Stimulated activated CD4-positive, alpha-beta T cell treated with anti-CD3 and anti-CD28 coated beads, Interleukin-15, amount 100 ng/mL, for 1 hour (primary cell): Measurements from ENCODE around the gene BMPR2.
"Not testable (repeated sequence)": the region's sequence is repeated elsewhere in the genome, so short reads cannot be mapped to it uniquely, and the experiment has no call there.

Experiments
- DNase-seq, 2 donors: peaks; one replicate each; pipeline ENCODE4 v3.0.0-alpha.2; 2020; ENCODE audit warnings: low read depth in 1 of 2, low spot score in 1 of 2

Gene BMPR2

DNA sequence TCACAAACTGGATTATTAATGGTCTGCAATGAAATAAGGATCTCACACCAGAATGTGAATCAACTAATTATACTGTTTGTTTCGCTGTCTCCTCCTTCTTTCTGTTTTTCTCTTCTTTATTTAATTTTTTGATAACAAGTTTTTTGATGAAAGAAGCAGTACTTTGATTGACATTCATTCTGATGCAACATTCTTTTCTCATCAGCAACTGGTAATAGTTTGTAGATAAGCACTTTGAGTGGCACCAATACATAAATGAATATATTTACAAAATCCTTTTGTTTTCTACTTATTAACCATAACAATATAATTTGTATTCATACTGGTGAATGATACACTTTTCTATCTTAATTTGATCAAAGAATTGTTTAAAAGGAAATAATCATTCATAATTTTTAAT, 143.3 kb downstream of the BMPR2 start:
- DNase-seq: no peak

DNA sequence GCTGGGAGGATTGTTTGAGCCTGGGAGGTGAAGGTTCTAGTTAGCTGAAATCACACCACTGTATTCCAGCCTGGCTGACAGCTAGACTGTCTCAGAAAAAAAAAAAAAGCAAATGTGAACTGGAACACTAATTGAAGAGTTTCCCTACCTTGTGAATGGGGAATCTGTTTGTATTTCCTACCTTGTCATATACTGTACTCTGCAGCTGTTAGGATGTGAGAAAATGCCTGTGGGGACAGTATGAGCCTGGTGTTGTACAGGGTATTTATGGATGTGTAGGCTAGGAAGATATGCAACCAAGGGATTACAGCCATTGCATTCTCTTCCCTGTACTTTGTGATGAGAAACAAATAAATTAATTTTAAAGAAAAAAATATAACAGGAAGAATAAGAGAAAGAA, 145.3 kb downstream of the BMPR2 start:
- no peak for DNase-seq

DNA sequence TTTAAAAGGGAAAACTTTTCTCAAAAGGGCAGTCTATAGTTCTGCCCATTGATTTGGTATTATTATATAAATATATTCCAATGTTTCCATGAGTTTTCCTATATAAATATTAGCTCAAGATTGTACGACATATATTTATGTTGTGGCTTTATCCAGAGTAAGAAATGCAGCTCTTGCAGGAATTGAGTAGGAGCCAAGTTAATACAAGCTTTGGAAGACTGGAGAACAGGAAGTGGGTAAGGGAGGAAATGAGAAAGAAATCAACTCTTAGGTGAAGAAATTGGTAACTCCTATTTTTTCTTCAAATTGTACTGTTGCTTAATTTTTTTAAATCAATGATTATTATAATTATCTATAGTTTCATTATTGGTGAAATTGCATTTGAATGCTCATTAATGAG, 153.3 kb downstream of the BMPR2 start:
- no peak for DNase-seq

DNA sequence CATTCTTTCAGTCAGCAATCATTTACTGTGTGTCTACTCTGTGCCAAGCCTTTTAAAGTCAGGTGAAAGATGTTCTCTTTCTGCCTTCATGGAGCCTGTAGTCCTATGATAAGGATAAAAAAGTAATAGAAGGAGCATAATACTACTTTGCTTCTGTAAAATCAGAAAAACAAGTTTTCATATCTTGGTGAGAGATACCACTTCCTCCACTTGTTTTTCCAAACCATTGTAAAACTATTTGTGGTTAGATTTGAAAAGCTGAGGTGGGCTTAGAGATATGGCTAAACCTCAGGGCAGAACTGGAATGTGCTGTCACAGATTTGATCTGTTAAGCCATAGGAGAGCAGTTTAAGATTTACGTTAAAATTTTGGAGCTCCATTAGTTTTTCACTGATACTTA, 153.9 kb downstream of the BMPR2 start:
- DNase-seq: no peak

DNA sequence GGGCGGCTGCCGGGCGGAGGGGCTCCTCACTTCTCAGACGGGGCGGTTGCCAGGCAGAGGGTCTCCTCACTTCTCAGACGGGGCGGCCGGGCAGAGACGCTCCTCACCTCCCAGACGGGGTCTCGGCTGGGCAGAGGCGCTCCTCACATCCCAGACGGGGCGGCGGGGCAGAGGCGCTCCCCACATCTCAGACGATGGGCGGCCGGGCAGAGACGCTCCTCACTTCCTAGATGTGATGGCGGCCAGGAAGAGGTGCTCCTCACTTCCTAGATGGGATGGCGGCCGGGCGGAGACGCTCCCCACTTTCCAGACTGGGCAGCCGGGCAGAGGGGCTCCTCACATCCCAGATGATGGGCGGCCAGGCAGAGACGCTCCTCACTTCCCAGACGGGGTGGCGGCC, 159.2 kb downstream of the BMPR2 start:
- not testable (repeated sequence) for DNase-seq

DNA sequence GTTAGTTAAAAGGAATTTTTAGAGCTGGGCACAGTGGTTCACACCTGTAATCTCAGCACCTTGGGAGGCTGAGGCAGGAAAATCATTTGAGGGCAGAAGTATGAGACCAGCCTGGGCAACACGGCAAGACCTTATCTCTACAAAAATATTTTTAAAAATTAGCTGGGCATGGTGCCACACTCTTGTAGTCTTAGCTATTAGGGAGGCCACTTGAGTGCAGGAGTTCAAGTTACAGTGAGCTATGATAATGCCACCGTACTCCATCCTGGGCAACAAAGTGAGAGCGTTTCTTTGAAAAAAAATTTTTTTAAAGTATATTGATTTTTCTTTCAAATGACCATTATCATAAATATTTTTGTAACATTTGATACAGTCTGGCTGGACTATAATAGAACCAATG, 165.0 kb downstream of the BMPR2 start:
- DNase-seq: no peak

DNA sequence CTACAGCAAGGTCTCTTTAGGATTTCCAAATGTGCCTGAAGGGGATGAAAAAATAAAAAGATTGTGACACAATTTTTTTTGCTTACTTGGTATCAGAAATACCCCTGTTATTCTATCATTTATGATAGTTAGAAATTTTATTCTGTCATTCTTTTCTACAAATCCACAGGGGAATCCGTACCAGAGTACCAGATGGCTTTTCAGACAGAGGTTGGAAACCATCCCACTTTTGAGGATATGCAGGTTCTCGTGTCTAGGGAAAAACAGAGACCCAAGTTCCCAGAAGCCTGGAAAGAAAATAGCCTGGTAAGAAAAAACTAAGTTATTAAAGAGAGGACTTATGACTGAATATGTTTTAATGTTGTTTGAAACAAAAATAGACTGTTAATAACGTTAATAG, 166.0 kb downstream of the BMPR2 start:
- DNase-seq: no peak

DNA sequence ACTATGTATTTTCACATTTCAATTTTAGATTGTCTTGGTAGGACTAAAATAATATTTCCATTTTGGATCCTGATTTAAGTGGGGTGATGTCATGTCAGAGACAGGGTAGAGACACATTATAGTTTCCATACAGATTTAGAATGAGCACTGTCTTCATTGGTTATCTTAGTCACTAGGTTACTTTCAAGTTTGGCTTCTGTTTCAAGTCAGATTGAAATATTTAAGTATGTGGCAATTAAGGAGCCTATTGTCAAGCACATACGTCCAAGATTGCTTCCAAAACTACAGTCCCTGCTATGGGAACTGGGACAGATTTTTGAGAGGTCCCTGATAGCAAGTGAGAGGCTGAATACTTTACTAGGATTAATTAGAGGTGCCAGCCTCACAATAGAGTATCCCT, 169.4 kb downstream of the BMPR2 start:
- no peak for DNase-seq

DNA sequence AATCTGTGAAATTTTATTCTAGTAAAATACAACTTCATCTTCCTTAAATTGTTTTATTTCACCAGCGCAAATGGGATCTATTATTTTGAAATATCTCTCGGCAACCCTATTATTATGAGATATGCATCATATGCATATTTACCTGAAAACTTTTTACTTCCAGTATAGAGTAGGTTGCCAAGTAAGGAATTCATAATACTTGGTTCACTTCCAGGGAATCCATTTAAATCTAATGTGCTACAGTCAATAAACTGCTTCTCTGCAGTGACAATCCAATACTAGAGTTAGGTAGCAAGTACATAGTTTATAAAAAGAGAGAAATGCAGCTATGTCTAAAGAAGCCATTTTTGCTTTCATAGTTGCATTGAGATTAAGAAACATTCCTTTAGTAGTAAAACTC, 169.8 kb downstream of the BMPR2 start:
- DNase-seq: no peak

DNA sequence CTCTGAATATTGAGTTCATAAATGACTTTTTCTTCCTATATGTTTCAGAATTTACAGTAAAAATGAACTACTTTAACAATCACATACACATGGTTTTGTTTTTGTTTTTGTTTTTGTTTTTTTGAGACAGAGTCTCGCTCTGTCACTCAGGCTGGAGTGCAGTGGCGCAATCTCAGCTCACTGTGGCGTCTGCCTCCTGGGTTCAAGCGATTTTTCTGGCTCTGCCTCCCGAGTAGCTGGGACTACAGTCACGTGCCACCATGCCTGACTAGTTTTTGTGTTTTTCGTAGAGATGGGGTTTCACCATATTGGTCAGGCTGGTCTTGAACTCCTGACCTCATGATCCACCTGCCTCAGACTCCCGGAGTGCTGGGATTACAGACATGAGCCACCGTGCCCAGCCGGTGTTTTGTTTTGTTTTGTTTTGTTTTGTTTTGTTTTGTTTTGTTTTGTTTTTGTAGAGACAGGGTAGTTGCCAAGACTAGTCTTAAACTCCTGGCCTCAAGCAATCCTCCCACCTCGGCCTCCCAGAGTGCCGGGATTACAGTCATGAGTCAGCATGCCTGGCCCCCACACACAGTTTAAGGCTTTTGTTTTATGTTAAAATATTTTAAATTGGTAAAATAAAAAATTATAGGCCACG, 170.5 kb downstream of the BMPR2 start:
- not testable (repeated sequence) for DNase-seq

DNA sequence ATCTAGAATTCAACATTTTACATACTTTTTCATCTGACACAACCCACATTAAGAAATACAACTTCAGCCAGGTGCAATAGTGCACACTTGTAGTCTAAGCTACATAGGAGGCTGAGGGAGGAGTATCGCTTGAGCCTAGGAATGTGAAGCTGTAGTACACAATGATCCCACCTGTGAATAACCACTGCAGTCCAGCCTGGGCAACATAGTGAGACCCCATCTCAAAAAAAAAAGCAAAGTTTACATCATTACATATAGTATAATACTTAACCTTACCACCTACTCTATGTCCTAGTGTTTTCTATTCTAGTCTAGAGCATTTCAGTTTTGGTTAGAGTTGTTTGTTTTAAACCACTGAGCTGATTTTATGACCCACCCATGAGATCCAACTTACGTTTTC, 172.1 kb downstream of the BMPR2 start:
- no peak for DNase-seq

DNA sequence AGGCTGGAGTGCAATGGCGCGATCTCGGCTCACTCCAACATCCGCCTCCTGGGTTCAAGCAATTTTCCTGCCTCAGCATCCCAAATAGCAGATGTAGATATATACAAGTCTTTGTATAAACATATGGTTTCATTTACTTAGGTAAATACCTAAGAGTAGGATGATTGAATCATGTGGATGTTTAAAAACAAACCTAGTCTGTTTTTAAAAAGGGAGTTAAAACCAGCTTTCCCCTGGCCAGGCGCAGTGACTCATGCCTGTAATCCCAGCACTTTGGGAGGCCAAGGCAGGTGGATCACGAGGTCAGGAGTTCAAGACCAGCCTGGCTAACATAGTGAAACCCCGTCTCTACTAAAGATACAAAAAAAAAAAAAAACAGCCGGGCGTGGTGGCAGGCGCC, 174.9 kb downstream of the BMPR2 start:
- DNase-seq: not testable (repeated sequence)

DNA sequence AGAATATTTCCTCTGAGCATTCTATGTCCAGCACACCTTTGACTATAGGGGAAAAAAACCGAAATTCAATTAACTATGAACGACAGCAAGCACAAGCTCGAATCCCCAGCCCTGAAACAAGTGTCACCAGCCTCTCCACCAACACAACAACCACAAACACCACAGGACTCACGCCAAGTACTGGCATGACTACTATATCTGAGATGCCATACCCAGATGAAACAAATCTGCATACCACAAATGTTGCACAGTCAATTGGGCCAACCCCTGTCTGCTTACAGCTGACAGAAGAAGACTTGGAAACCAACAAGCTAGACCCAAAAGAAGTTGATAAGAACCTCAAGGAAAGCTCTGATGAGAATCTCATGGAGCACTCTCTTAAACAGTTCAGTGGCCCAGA, 179.2 kb downstream of the BMPR2 start:
- no peak for DNase-seq

DNA sequence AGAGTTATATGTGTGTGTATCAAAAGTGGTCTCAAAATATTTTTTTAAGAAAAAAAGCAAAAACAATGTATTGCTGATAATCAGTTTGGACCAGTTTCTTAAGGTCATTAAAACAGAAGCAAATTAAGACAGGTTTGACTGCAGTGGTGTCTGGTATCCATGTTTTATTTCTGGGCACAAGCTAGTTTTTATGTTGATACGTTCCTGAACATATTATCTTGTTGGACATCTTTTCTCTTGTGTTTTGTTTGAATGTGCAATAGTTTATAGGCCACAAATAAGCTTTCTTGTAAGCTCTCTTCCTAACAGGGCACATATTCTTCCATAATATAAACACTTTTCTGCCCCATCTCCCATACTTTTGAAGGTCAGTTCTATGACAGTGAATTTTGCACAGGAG, 184.1 kb downstream of the BMPR2 start:
- no peak for DNase-seq

DNA sequence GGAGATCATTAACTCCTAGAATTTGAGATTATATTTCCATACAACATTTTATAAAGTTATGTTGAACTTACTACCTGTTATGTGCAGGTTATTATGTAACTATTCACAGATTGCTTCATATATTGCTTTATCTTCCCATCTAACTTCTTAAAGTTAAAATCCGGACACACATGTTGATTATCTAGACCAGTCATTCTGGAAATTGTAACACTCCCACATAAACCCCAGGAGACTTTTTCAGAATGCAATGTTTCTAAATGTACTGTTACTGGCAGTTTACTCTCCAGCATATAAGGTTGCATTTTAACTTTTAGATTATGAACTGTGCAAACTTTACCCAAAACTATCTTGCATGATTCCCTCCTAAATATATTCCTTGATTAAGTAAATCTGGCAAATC, 188.1 kb downstream of the BMPR2 start:
- DNase-seq: no peak

DNA sequence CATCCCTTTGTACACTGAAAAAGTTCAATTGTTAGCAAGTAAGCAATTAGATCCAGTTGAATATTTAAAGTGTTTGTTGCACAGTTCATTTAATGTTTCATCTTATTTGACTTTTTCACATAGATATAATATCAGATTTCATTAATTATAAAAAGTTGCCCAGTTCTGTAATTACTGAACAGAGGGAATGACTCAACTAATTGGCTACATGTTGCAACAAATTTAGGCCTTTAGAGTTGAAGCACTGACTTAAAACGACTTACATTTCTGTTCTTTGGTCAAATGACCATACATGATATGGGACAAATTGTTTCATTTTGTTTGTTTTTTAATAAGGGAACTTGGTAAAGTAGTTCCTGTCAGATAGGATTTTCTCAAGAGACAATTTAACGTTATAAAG, 190.2 kb downstream of the BMPR2 start:
- DNase-seq: no peak

DNA sequence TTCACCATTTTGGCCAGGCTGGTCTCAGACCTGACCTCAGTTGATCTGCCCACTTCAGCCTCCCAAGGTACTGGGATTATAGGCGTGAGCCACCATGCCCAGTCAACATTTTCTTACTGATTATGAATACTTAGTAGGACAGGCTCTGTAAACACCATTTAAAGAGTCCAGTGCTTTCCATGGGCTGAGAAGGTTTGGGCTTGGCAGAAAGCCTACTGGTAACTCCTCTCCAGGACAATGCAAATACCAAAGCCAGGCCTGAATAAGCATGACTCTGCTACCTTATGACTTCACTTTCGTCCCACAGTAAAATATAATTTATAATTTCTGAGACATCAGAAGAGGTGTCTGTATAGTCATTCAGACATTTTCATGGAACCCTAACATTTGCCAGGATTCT, 198.4 kb downstream of the BMPR2 start:
- DNase-seq: no peak

DNA sequence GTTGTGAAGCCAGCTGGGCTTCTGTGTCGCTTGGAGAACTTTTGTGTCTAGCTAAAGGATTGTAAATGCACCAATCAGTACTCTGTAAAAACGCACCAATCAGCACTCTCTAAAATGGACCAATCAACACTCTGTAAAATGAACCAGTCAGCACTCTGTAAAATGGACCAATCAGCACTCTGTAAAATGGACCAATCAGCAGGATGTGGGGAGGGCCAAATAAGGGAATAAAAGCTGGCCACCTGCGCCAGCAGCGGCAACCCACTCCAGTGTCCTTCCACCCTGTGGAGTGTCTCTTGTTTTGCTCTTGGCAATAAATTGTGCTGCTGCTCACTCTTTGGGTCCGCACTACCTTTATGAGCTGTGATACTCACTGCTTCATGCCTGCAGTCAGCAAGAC, 199.1 kb downstream of the BMPR2 start:
- DNase-seq: not testable (repeated sequence)

DNA sequence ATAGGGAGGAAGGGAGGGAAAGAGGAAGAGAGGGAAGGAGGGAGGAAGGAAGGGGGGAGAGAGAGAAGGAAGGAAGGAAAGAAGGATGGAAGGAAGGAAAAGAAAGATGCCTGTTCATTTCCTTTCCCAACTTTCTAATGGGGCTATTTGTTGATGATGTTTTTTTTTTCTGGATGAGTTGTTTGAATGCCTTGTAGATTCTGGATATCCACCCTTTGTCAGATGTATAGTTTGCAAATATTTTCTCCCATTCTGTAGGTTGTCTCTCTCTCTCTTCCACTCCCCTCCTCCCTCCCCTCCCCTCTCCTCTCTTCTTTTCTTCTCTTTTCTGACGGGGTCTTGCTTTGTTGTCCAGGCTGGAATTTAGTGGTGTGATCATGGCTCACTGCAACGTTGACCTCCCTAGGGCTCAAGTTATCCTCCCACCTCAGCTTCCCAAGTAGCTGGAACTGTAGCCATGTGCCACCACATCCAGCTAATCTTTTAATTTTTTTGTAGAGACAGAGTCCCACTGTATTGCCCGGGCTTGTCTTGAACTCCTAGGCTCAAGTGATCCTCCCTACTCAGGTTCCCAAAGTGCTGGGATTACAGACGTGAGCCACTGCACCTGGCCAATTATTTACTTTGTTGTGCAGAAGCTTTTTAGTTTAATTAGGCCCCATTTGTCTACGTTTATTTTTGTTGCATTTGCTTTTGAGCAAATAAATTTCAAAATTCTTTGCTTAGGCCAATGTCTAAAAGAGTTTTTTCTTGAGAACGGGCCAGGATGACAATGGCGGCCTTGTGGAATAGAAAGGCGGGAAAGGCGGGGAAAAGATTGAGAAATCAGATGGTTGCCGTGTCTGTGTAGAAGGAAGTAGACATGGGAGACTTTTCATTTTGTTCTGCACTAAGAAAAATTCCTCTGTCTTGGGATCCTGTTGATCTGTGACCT, 201.4 kb downstream of the BMPR2 start:
- no peak for DNase-seq

DNA sequence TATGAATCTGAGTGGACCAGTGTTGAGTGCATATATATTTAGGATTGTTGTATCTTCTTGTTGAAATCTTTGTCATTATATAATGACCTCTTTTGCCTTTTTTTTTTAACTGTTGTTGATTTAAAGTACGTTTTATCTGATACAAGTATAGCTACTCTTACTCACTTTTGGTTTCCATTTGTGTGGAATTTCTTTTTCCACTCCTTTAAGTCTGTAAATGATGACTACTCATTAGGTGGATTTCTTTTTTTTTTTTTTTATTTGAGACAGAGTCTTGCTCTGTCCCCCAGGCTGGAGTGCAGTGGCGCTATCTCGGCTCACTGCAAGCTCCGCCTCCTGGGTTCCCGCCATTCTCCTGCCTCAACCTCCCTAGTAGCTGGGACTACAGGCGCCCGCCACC, 206.7 kb downstream of the BMPR2 start:
- DNase-seq: not testable (repeated sequence)

DNA sequence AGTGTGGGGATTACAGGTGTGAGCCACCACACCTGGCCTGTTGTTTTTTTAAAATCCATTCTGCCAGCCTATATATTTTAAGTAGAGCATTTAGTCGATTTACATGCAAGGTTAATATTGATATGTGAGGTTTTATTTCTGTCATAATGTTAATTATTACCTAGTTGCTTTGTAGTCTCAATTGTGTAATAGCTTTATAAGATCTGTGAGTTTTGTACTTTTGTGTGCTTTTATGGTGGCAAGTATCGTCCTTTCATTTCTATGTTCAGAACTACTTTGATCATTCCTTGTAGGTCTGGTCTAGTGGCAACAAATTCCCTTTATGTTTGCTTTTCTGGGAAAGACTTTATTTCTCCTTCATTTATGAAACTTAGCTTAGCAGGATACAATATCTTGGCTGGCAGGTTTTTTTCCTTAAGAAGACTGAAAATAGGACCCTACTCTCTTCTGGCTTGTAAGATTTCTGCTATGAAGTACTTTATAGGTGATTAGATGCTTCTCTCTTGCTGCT, 207.6 kb downstream of the BMPR2 start:
- DNase-seq: no peak
